Measurements from ENCODE around the gene AUTS2. TPM values are rescaled to one million over a fixed set of nuclear protein-coding genes. Genes with fewer than 3 reads are reported as not detected.

The AUTS2 gene
- total RNA-seq, 2 experiments from 2014 or later = 16.9 to 17.7 TPM

GRCh38 chr7:70094831-70095230, 496.6 kb downstream of the AUTS2 start:
- DNase-seq = no peak
- no peak overlapping the region for H3K4me3 Mint-ChIP-seq
- no peaks in the 10 kb centered on the region for H3K9me3 Mint-ChIP-seq
- H3K36me3 Mint-ChIP-seq (ENCODE audit: low read depth) = no peaks in the 10 kb centered on the region
- POLR2A ChIA-PET = no interaction called here
- CTCF ChIA-PET = no interaction called here
- H3K27ac Mint-ChIP-seq = no peak overlapping the region
- H3K4me1 Mint-ChIP-seq = no peaks in the 10 kb centered on the region
- no peaks in the 10 kb centered on the region for H3K27me3 Mint-ChIP-seq

- POLR2A ChIA-PET = no interaction called here
- CTCF ChIA-PET = no interaction called here
- H3K4me3 Mint-ChIP-seq = no peak overlapping the region
Measured at GRCh38 chr7:70097645-70098044, 499.4 kb downstream of the AUTS2 start.

GRCh38 chr7:70098133-70098561, 499.9 kb downstream of the AUTS2 start:
- Mint-ChIP-seq H3K4me1 (no peaks in the 10 kb centered on the region), H3K36me3 (ENCODE audit: low read depth) (no peaks in the 10 kb centered on the region), H3K9me3 (no peaks in the 10 kb centered on the region), H3K27ac (no peak overlapping the region), H3K4me3 (no peak overlapping the region), H3K27me3 (no peaks in the 10 kb centered on the region)
- no peak for DNase-seq
- POLR2A ChIA-PET = no interaction called here
- CTCF ChIA-PET = no interaction called here

More at GRCh38 chr7:70097645-70098044, 499.4 kb downstream of the AUTS2 start:
- Mint-ChIP-seq H3K27me3 (no peaks in the 10 kb centered on the region), H3K9me3 (no peaks in the 10 kb centered on the region), H3K36me3 (ENCODE audit: low read depth) (no peaks in the 10 kb centered on the region), H3K27ac (no peak overlapping the region), H3K4me1 (no peaks in the 10 kb centered on the region)
- no peak for DNase-seq

DNA sequence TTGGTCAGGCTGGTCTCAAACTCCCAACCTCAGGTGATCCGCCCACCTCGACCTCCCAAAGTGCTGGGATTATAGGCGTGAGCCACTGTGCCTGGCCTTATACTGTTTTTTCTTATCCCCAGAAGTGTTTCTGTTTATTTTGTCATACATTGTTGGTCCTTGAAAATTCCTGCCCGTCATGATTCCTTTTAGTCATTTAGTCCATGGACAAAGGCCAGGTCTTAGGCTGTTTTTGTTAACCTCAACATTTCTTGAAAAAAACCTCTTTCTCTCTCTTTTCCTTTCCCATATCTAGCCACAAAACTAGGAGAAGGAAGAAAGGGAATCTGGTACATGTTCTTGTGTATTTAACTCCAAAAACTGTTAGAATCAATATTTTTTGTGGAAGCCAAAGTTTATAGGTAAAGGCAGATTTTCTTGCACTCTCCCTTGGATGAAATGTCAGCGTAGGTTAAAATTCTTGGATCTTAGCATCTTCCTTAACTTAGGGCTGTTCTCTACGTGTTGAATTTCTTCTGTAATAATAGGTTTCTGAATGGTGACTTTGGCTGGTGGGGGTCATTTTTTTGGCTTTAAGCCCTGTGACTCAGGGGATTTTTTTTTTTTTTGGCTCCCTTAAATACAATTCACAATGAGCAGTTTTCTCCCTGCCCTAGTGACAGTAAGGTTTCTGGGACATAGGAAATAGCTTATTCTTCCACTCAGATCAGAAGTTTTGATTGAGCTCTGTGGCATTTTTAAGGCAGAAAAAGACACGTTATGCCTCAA, 500.8 kb downstream of the AUTS2 start:
- Mint-ChIP-seq H3K27me3 (no peaks in the 10 kb centered on the region), H3K4me1 (no peaks in the 10 kb centered on the region), H3K36me3 (ENCODE audit: low read depth) (no peaks in the 10 kb centered on the region), H3K27ac (no peak overlapping the region), H3K4me3 (no peak overlapping the region), H3K9me3 (no peaks in the 10 kb centered on the region)
- ChIA-PET CTCF (no interaction called here), POLR2A (no interaction called here)
- no peak for DNase-seq

GRCh38 chr7:70104243-70104642, 506.0 kb downstream of the AUTS2 start:
- Mint-ChIP-seq H3K36me3 (ENCODE audit: low read depth) (no peaks in the 10 kb centered on the region), H3K27me3 (no peaks in the 10 kb centered on the region), H3K27ac (no peak overlapping the region), H3K4me1 (no peaks in the 10 kb centered on the region), H3K9me3 (peaks cover 2% of the 10 kb centered on the region), H3K4me3 (no peak overlapping the region)
- POLR2A ChIA-PET = no interaction called here
- CTCF ChIA-PET = interaction anchor here (0.7 kb wide), 1 partner anchor 262 kb away, joined by 3 read pairs; no protein-coding TSS in a partner anchor
- no peak for DNase-seq

- H3K4me3 Mint-ChIP-seq = no peak overlapping the region
- no peaks in the 10 kb centered on the region for H3K9me3 Mint-ChIP-seq
- no peak overlapping the region for H3K27ac Mint-ChIP-seq
- H3K36me3 Mint-ChIP-seq (ENCODE audit: low read depth) = no peaks in the 10 kb centered on the region
- H3K4me1 Mint-ChIP-seq = no peaks in the 10 kb centered on the region
- no peak for DNase-seq
- CTCF ChIA-PET = no interaction called here
- H3K27me3 Mint-ChIP-seq = no peaks in the 10 kb centered on the region
- POLR2A ChIA-PET = no interaction called here
Measured at GRCh38 chr7:70113078-70113477, 514.8 kb downstream of the AUTS2 start.

GRCh38 chr7:70113536-70113935, 515.3 kb downstream of the AUTS2 start:
- POLR2A ChIA-PET = no interaction called here
- no peaks in the 10 kb centered on the region for H3K27me3 Mint-ChIP-seq
- CTCF ChIA-PET = no interaction called here
- H3K9me3 Mint-ChIP-seq = peaks cover 2% of the 10 kb centered on the region
- H3K4me3 Mint-ChIP-seq = no peak overlapping the region
- H3K36me3 Mint-ChIP-seq (ENCODE audit: low read depth) = no peaks in the 10 kb centered on the region
- no peaks in the 10 kb centered on the region for H3K4me1 Mint-ChIP-seq
- no peak for DNase-seq
- no peak overlapping the region for H3K27ac Mint-ChIP-seq

DNA sequence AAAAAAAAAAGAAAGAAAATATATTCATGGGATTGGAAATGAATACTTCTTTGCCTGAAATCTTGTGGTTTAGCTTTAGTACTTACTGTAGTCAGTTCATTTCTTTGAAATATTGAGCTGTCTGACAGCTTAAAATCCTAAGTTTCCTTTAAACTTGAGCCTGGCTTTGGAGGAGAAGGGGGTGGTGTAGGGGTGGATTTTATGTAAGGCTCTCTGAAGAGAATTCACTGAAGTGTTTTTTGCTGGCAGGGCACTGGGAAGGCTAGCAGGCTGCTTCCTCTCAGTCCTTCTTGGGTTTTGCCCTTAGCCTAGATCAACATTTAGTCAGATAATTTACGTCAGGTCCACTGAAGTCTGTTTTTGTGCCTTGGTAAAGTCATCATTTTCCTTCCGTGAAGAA, 516.5 kb downstream of the AUTS2 start:
- ChIA-PET POLR2A (no interaction called here), CTCF (no interaction called here)
- no peak overlapping the region for H3K4me3 Mint-ChIP-seq
- no peaks in the 10 kb centered on the region for H3K4me1 Mint-ChIP-seq
- H3K36me3 Mint-ChIP-seq (ENCODE audit: low read depth) = no peaks in the 10 kb centered on the region
- H3K27ac Mint-ChIP-seq = no peak overlapping the region
- H3K9me3 Mint-ChIP-seq = peaks cover 2% of the 10 kb centered on the region
- no peaks in the 10 kb centered on the region for H3K27me3 Mint-ChIP-seq
- DNase-seq = no peak

DNA sequence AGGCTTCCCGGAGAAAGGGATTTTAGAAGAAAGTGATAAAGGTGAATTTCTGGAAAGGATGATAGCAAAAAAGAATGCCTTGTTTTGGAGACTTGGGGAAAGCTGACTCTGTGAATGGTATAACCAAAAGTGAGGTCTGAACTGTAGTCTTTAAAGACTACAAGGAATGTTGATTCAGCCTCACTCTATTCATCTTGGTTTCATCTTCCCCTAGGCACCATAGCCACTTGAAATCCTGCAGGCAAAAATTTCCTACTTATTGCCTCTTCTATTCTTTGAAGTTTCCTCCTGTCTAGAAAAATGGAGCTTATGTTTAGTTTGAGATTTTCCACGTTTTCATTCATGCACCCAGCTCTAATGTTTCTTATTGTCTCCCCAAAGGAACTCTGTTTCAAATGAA, 518.0 kb downstream of the AUTS2 start:
- DNase-seq = no peak
- ChIA-PET CTCF (no interaction called here), POLR2A (no interaction called here)
- Mint-ChIP-seq H3K4me3 (no peak overlapping the region), H3K4me1 (no peaks in the 10 kb centered on the region), H3K36me3 (ENCODE audit: low read depth) (no peaks in the 10 kb centered on the region), H3K27me3 (no peaks in the 10 kb centered on the region), H3K9me3 (peaks cover 8% of the 10 kb centered on the region), H3K27ac (no peak overlapping the region)

DNA sequence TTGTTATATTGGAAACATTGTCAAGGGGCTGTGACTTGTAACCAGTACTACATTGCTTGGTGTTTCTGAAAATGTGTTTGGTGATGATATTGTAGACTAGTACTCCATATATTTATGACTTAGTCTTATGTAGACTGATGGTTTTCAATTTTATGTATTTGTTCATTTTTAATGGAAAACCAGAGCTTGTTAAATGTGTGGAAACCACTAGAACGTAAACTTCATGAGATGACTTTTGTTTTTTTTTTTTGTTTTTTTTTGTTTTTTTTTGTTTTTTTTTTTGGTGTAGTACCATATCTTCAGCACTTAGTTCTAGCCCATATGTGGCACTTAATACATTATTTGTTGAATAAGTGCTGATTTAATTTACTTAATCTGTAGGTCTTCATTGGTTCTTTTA, 518.6 kb downstream of the AUTS2 start:
- no peak for DNase-seq
- no peak overlapping the region for H3K27ac Mint-ChIP-seq
- peaks cover 8% of the 10 kb centered on the region for H3K9me3 Mint-ChIP-seq
- ChIA-PET CTCF (no interaction called here), POLR2A (no interaction called here)
- no peaks in the 10 kb centered on the region for H3K4me1 Mint-ChIP-seq
- no peaks in the 10 kb centered on the region for H3K36me3 Mint-ChIP-seq (ENCODE audit: low read depth)
- H3K4me3 Mint-ChIP-seq = no peak overlapping the region
- no peaks in the 10 kb centered on the region for H3K27me3 Mint-ChIP-seq

GRCh38 chr7:70120851-70121250, 522.6 kb downstream of the AUTS2 start:
- no peaks in the 10 kb centered on the region for H3K27me3 Mint-ChIP-seq
- no peak overlapping the region for H3K27ac Mint-ChIP-seq
- H3K9me3 Mint-ChIP-seq = peaks cover 17% of the 10 kb centered on the region
- DNase-seq = no peak
- H3K36me3 Mint-ChIP-seq (ENCODE audit: low read depth) = no peaks in the 10 kb centered on the region
- no peak overlapping the region for H3K4me3 Mint-ChIP-seq
- no peaks in the 10 kb centered on the region for H3K4me1 Mint-ChIP-seq
- ChIA-PET CTCF (no interaction called here), POLR2A (no interaction called here)

GRCh38 chr7:70131817-70132216, 533.5 kb downstream of the AUTS2 start:
- Mint-ChIP-seq H3K4me3 (no peak overlapping the region), H3K27ac (no peak overlapping the region), H3K4me1 (no peaks in the 10 kb centered on the region), H3K9me3 (no peaks in the 10 kb centered on the region), H3K36me3 (ENCODE audit: low read depth) (no peaks in the 10 kb centered on the region), H3K27me3 (no peaks in the 10 kb centered on the region)
- DNase-seq = no peak
- POLR2A ChIA-PET = no interaction called here
- CTCF ChIA-PET = no interaction called here

GRCh38 chr7:70132226-70132851, 534.1 kb downstream of the AUTS2 start:
- Mint-ChIP-seq H3K9me3 (no peaks in the 10 kb centered on the region), H3K27me3 (no peaks in the 10 kb centered on the region), H3K27ac (no peak overlapping the region), H3K4me3 (no peak overlapping the region), H3K4me1 (no peaks in the 10 kb centered on the region), H3K36me3 (ENCODE audit: low read depth) (no peaks in the 10 kb centered on the region)
- ChIA-PET CTCF (no interaction called here), POLR2A (no interaction called here)
- no peak for DNase-seq
